Mesothelial cell of epicardium (in vitro differentiated cells): ENCODE measurements around the gene PPP1CC. TPM values are rescaled to one million over a fixed set of nuclear protein-coding genes. Genes with fewer than 3 reads are reported as not detected.

ENCODE experiments used
- DNase-seq, 2 experiments: peaks; one replicate each; pipeline ENCODE4 v3.0.0; 2021; ENCODE audit warnings: low spot score in 2 of 2; ENCODE audit not compliant: unreplicated experiment in 2 of 2
- H3K27ac Mint-ChIP-seq: 2 replicates; pipeline ENCODE4 v1.8.0; 2021; ENCODE audit warnings: mixed read lengths
- H3K27me3 Mint-ChIP-seq: 2 replicates; pipeline ENCODE4 v1.8.0; 2021; ENCODE audit warnings: low read depth, mixed read lengths
- H3K36me3 Mint-ChIP-seq: 2 replicates; pipeline ENCODE4 v1.8.0; 2021; ENCODE audit warnings: mixed read lengths
- H3K4me1 Mint-ChIP-seq: 2 replicates; pipeline ENCODE4 v1.8.0; 2021; ENCODE audit warnings: mixed read lengths
- H3K4me3 Mint-ChIP-seq: 2 replicates; pipeline ENCODE4 v1.8.0; 2021; ENCODE audit warnings: mild to moderate bottlenecking, moderate library complexity, mixed read lengths
- H3K9me3 Mint-ChIP-seq: 2 replicates; pipeline ENCODE4 v1.8.0; 2021; ENCODE audit warnings: mixed read lengths
- CTCF ChIP-seq: fragments of 200-600 bp; sonication (generic); IDR thresholded peaks from one replicate; pipeline ENCODE4 v1.5.0; 2021; ENCODE audit warnings: antibody characterized with exemption; ENCODE audit not compliant: unreplicated experiment
- total RNA-seq: library from RNA; stranded (reverse); gene quantifications from 3 replicates; pipeline ENCODE4 v1.2.1, GENCODE V29; 2021

PPP1CC gene
- total RNA-seq, 1 donor from 2014 or later = 150 TPM

- no peak for TF ChIP-seq CTCF
Observed at GRCh38 chr12:110705309-110705708, 37.4 kb downstream of the PPP1CC start.

GRCh38 chr12:110704750-110705149 lies 37.9 kb downstream of the PPP1CC start:
- Mint-ChIP-seq H3K36me3 (peaks cover 6% of the 10 kb centered on the region), H3K4me1 (no peaks in the 10 kb centered on the region), H3K4me3 (no peak overlapping the region), H3K27me3 (no peaks in the 10 kb centered on the region), H3K9me3 (no peaks in the 10 kb centered on the region), H3K27ac (no peak overlapping the region)
- TF ChIP-seq CTCF = no peak
- DNase-seq = no peak

More at GRCh38 chr12:110705309-110705708, 37.4 kb downstream of the PPP1CC start:
- H3K9me3 Mint-ChIP-seq = peaks cover 3% of the 10 kb centered on the region
- DNase-seq = no peak
- H3K27ac Mint-ChIP-seq = no peak overlapping the region
- no peaks in the 10 kb centered on the region for H3K4me1 Mint-ChIP-seq
- no peaks in the 10 kb centered on the region for H3K27me3 Mint-ChIP-seq
- no peak overlapping the region for H3K4me3 Mint-ChIP-seq
- peaks cover 8% of the 10 kb centered on the region for H3K36me3 Mint-ChIP-seq

GRCh38 chr12:110704231-110704630 lies 38.5 kb downstream of the PPP1CC start:
- Mint-ChIP-seq H3K4me1 (peaks cover 2% of the 10 kb centered on the region), H3K4me3 (no peak overlapping the region), H3K36me3 (peaks cover 6% of the 10 kb centered on the region), H3K9me3 (no peaks in the 10 kb centered on the region), H3K27me3 (no peaks in the 10 kb centered on the region), H3K27ac (no peak overlapping the region)
- DNase-seq = no peak
- TF ChIP-seq CTCF = no peak

GRCh38 chr12:110702081-110702480 lies 40.6 kb downstream of the PPP1CC start:
- no peak for DNase-seq
- H3K9me3 Mint-ChIP-seq = no peaks in the 10 kb centered on the region
- no peak overlapping the region for H3K4me3 Mint-ChIP-seq
- no peak overlapping the region for H3K27ac Mint-ChIP-seq
- H3K36me3 Mint-ChIP-seq = no peaks in the 10 kb centered on the region
- peaks cover 5% of the 10 kb centered on the region for H3K4me1 Mint-ChIP-seq
- no peak for TF ChIP-seq CTCF
- no peaks in the 10 kb centered on the region for H3K27me3 Mint-ChIP-seq

- H3K4me3 Mint-ChIP-seq = no peak overlapping the region
- H3K9me3 Mint-ChIP-seq = no peaks in the 10 kb centered on the region
- peaks cover 5% of the 10 kb centered on the region for H3K4me1 Mint-ChIP-seq
- no peak overlapping the region for H3K27ac Mint-ChIP-seq
- TF ChIP-seq CTCF = no peak
- H3K36me3 Mint-ChIP-seq = no peaks in the 10 kb centered on the region
- DNase-seq = no peak
- no peaks in the 10 kb centered on the region for H3K27me3 Mint-ChIP-seq
Observed at GRCh38 chr12:110699591-110700445, 42.9 kb downstream of the PPP1CC start.
